ENCODE data around the gene TCF15.

GRCh38 chr20:615514-615913, 5.4 kb upstream of the TCF15 start:
- TF ChIP-seq POLR2A (IDR thresholded peaks at IDR 0.05): no peak
- no peak for TF ChIP-seq CTCF (IDR thresholded peaks at IDR 0.05)

Data from heart left ventricle (tissue), 13 donors.